SK-N-SH (cell line): Measurements from ENCODE around the gene FAM110A. TPM values are rescaled to one million over a fixed set of nuclear protein-coding genes. Genes with fewer than 3 reads are reported as not detected.

Source experiments
- CTCF ChIA-PET: fragments of 300-600, 350-600 bp; formaldehyde crosslinking; extraction: SDS; loops from one replicate; lab custom pipeline; 2021; lab: Yijun Ruan, JAX
- POLR2A ChIA-PET: fragments of 350-600 bp; sonication (Branson Sonifier 250); formaldehyde crosslinking; extraction: SDS; loops from one replicate; lab custom pipeline; 2020; ENCODE audit warnings: antibody characterized with exemption, inconsistent platforms; lab: Yijun Ruan, JAX
- DNase-seq: peaks from one replicate; pipeline ENCODE4 v3.0.0; 2012
- H2AFZ ChIP-seq: fragments of 200-600 bp; sonication (generic); 2 replicates; pipeline ENCODE4 v1.8.1; 2016; ENCODE audit warnings: antibody characterized with exemption, mild to moderate bottlenecking, low read depth
- H3F3A ChIP-seq: fragments of 200-600 bp; sonication (generic); replicated peaks from 2 replicates; pipeline ENCODE3; 2016; ENCODE audit warnings: antibody characterized with exemption, mild to moderate bottlenecking; ENCODE audit not compliant: insufficient read depth
- H3K27ac ChIP-seq, 2 experiments: fragments of 200-500 bp in 1 of 2; fragments of 200-600 bp in 1 of 2; sonication (Bioruptor generic) in 1 of 2; sonication (generic), shearing (Covaris generic) in 1 of 2; 2 replicates each; pipeline versions ENCODE4 v1.5.1 to v1.6.1; 2014 to 2016; ENCODE audit warnings: low read depth in 2 of 2, inconsistent platforms in 1 of 2, low read length in 1 of 2, mild to moderate bottlenecking in 1 of 2, mixed read lengths in 1 of 2
- H3K27me3 ChIP-seq: fragments of 200-600 bp; sonication (generic), shearing (Covaris generic); 2 replicates; pipeline ENCODE4 v1.6.1; 2016; ENCODE audit warnings: mixed run types; ENCODE audit not compliant: insufficient read depth
- H3K36me3 ChIP-seq, 2 experiments: fragments of 200-500 bp in 1 of 2; fragments of 200-600 bp in 1 of 2; sonication (Bioruptor generic) in 1 of 2; sonication (generic) in 1 of 2; replicated peaks in 1 of 2; 2 replicates each; pipeline versions ENCODE3 to v1.5.1; 2014 to 2016; ENCODE audit warnings: low read length in 1 of 2, mild to moderate bottlenecking in 1 of 2; ENCODE audit not compliant: insufficient read depth in 2 of 2, control insufficient read depth in 1 of 2
- H3K4me1 ChIP-seq, 2 experiments: fragments of 200-500 bp in 1 of 2; fragments of 200-600 bp in 1 of 2; sonication (Bioruptor generic) in 1 of 2; sonication (generic), shearing (Covaris generic) in 1 of 2; 2 replicates each; pipeline versions ENCODE4 v1.5.1 to v1.6.1; 2014 to 2016; ENCODE audit warnings: low read depth in 1 of 2, low read length in 1 of 2, mixed run types in 1 of 2; ENCODE audit not compliant: insufficient read depth in 2 of 2, control insufficient read depth in 1 of 2
- H3K4me2 ChIP-seq: fragments of 200-600 bp; sonication (generic), shearing (Covaris generic); 2 replicates; pipeline ENCODE4 v1.6.1; 2017; ENCODE audit warnings: mixed run types
- H3K4me3 ChIP-seq, 2 experiments: fragments of 200-500 bp in 1 of 2; fragments of 200-600 bp in 1 of 2; sonication (Bioruptor generic) in 1 of 2; sonication (generic), shearing (Covaris generic) in 1 of 2; 2 replicates each; pipeline versions ENCODE4 v1.5.1 to v1.8.1; 2014 to 2016; ENCODE audit warnings: low read depth in 2 of 2, inconsistent platforms in 1 of 2, low read length in 1 of 2, mild to moderate bottlenecking in 1 of 2, mixed read lengths in 1 of 2, moderate library complexity in 1 of 2
- H3K79me2 ChIP-seq: fragments of 200-600 bp; sonication (generic); 2 replicates; pipeline ENCODE4 v1.8.1; 2017; ENCODE audit warnings: mild to moderate bottlenecking; ENCODE audit not compliant: insufficient read depth
- H3K9ac ChIP-seq: fragments of 200-600 bp; sonication (generic); 2 replicates; pipeline ENCODE4 v1.6.1; 2017; ENCODE audit warnings: mixed run types
- H3K9me2 ChIP-seq: fragments of 200-600 bp; sonication (generic); 2 replicates; pipeline ENCODE4 v1.6.1; 2017; ENCODE audit warnings: mixed run types
- H3K9me3 ChIP-seq: fragments of 200-600 bp; sonication (generic); 2 replicates; pipeline ENCODE4 v1.6.1; 2017; ENCODE audit warnings: mixed run types, mild to moderate bottlenecking, moderate library complexity
- H4K20me1 ChIP-seq: fragments of 200-600 bp; sonication (generic); 2 replicates; pipeline ENCODE4 v1.6.1; 2017; ENCODE audit warnings: mild to moderate bottlenecking, mixed run types; ENCODE audit not compliant: insufficient read depth
- CHD2 ChIP-seq: fragments of 150-350 bp; IDR thresholded peaks from 2 replicates; pipeline ENCODE4 v1.6.1; 2018; ENCODE audit warnings: low read length; ENCODE audit not compliant: partially characterized antibody
- CTCF ChIP-seq: fragments of 200-600 bp; sonication (generic); IDR thresholded peaks from 2 replicates; pipeline ENCODE4 v1.6.1; 2017; ENCODE audit warnings: antibody characterized with exemption, mild to moderate bottlenecking, moderate library complexity
- EZH2phosphoT487 ChIP-seq: fragments of 200-600 bp; sonication (generic); IDR thresholded peaks from 2 replicates; pipeline ENCODE4 v1.6.1; 2017; ENCODE audit warnings: low read depth, mixed run types, mild to moderate bottlenecking, antibody characterized with exemption, moderate library complexity, borderline replicate concordance
- FOXM1 ChIP-seq: IDR thresholded peaks from 2 replicates; pipeline ENCODE4 v1.4.0; 2012; ENCODE audit warnings: low read depth, mild to moderate bottlenecking
- MXI1 ChIP-seq: IDR thresholded peaks from 2 replicates; pipeline ENCODE4 v1.6.1; 2012; ENCODE audit warnings: mild to moderate bottlenecking, low read depth, low read length, improper control_type of control experiment
- NRF1 ChIP-seq: IDR thresholded peaks from 2 replicates; pipeline ENCODE4 v1.6.1; 2012; ENCODE audit warnings: low read depth, mild to moderate bottlenecking, low read length
- PBX3 ChIP-seq: IDR thresholded peaks from 2 replicates; pipeline ENCODE4; 2012
- RCOR1 ChIP-seq: fragments of 150-350 bp; IDR thresholded peaks from 2 replicates; pipeline ENCODE4 v1.6.1; 2017; ENCODE audit warnings: antibody characterized with exemption, low read length
- RFX5 ChIP-seq: IDR thresholded peaks from 2 replicates; pipeline ENCODE4 v1.6.1; 2012; ENCODE audit warnings: mild to moderate bottlenecking, improper control_type of control experiment, low read length
- RXRA ChIP-seq: IDR thresholded peaks from 2 replicates; pipeline ENCODE4 v1.4.0; 2012; ENCODE audit warnings: low read depth, mild to moderate bottlenecking, borderline replicate concordance
- YY1 ChIP-seq: IDR thresholded peaks from 2 replicates; pipeline ENCODE4 v1.4.0; 2012; ENCODE audit warnings: low read depth, mild to moderate bottlenecking
- ZBTB33 ChIP-seq: IDR thresholded peaks from 2 replicates; pipeline ENCODE4 v1.4.0; 2012; ENCODE audit warnings: low read depth, borderline replicate concordance
- WGBS: methylation state at CpG from one replicate; pipeline ENCODE4 v1.1.6; 2017; ENCODE audit warnings: low lambda C conversion rate; 5-methylcytosine and 5-hydroxymethylcytosine counted together
- polyA plus RNA-seq, 3 experiments: library from polyadenylated mRNA; depleted of rRNA; stranded (reverse); fragments of >200 nt; gene quantifications; 2 replicates each; pipeline ENCODE4 v1.2.3, GENCODE V29; 2012

Gene FAM110A
- polyA plus RNA-seq, 1 of the 3 experiments (the other 2 are of a cell fraction) = 3.8 TPM

GRCh38 chr20:865440-865839, 31.9 kb downstream of the FAM110A start (continued):
- TF ChIP-seq RFX5 = no peak

- Histone ChIP-seq H3K79me2 (no peaks in the 10 kb centered on the region), H3K4me3 (no peak overlapping the region), H3K27ac (no peak overlapping the region), H3K9ac (no peak overlapping the region), H3K9me2 (no peaks in the 10 kb centered on the region), H3K36me3 (no peaks in the 10 kb centered on the region), H3K27me3 (no peaks in the 10 kb centered on the region), H4K20me1 (no peaks in the 10 kb centered on the region), H3K4me1 (no peaks in the 10 kb centered on the region), H3F3A (no peaks in the 10 kb centered on the region), H3K4me2 (no peak overlapping the region), H2AFZ (no peak overlapping the region), H3K9me3 (no peaks in the 10 kb centered on the region)
- no peak for DNase-seq
- ChIA-PET POLR2A (no interaction called here), CTCF (no interaction called here)
- TF ChIP-seq CTCF (no peak), ZBTB33 (no peak), NRF1 (no peak), RCOR1 (no peak), YY1 (no peak), RXRA (no peak), RFX5 (no peak), MXI1 (no peak), FOXM1 (no peak), PBX3 (no peak), CHD2 (no peak), EZH2phosphoT487 (no peak)
- 87% methylated on average over 9 of the region's 9 CpGs for WGBS
Measured at GRCh38 chr20:868279-868678, 34.8 kb downstream of the FAM110A start.
